K562 (cell line): ENCODE data around the gene NNAT. TPM values are rescaled to one million over a fixed set of nuclear protein-coding genes. Genes with fewer than 3 reads are reported as not detected.
A peak's percentile ranks its signal among the peaks of the same experiment; 100 is the strongest.

ENCODE experiments used
- ATAC-seq: fragments of 200-7000 bp; cut with Tn5 transposase; 3 replicates; pipeline ENCODE4 v1.9.1; 2020; ENCODE audit warnings: moderate library complexity
- BruUV-seq: library from RNA; stranded (reverse); fragments of 400-500 nt; replicated peaks from 2 replicates; lab custom pipeline; 2021; lab: Mats Ljungman, UMichigan
- CTCF ChIA-PET: fragments of 300-600 bp; formaldehyde crosslinking; extraction: SDS; loops from one replicate; lab custom pipeline; 2021; ENCODE audit warnings: low intra/inter-chr PET ratio; lab: Yijun Ruan, JAX
- POLR2A ChIA-PET: fragments of 300-600, 350-650 bp; sonication (Branson Sonifier 250); formaldehyde crosslinking; extraction: SDS; loops from one replicate; lab custom pipeline; 2021; ENCODE audit warnings: antibody characterized with exemption, inconsistent platforms; lab: Yijun Ruan, JAX
- DNase-seq, 4 experiments: peaks; one replicate each; pipeline versions ENCODE4 v3.0.0 to v3.0.0-alpha.2; 2011 to 2018; ENCODE audit warnings: low spot score in 3 of 4, mixed read lengths in 3 of 4; ENCODE audit errors: extremely low read depth in 1 of 4
- FAIRE-seq: peaks from 2 replicates; lab custom pipeline; 2011; peaks lifted over from hg19 to GRCh38; lab: Jason Lieb, UNC
- H2AFZ ChIP-seq: 2 replicates; pipeline ENCODE4 v1.6.0; 2011; ENCODE audit warnings: low read depth, low read length, control low read depth, inconsistent platforms
- H3K27ac ChIP-seq: fragments of 200-600 bp; 3 replicates; pipeline ENCODE4 v1.8.0; 2011; ENCODE audit warnings: low read depth, mild to moderate bottlenecking, control low read depth, inconsistent platforms, low read length, moderate library complexity, mixed read lengths; ENCODE audit errors: extremely low read depth
- H3K27me3 ChIP-seq, 2 experiments: fragments of 300-600 bp in 1 of 2; 2 replicates in 1 of 2; 3 replicates in 1 of 2; pipeline versions ENCODE4 v1.6.0 to v1.8.0; 2011; ENCODE audit warnings: inconsistent platforms in 2 of 2, low read length in 2 of 2, mild to moderate bottlenecking in 1 of 2, mixed read lengths in 1 of 2, moderate library complexity in 1 of 2; ENCODE audit not compliant: control insufficient read depth in 2 of 2, insufficient read depth in 2 of 2
- H3K36me3 ChIP-seq: fragments of 300-600 bp; 3 replicates; pipeline ENCODE4 v1.8.0; 2011; ENCODE audit warnings: mild to moderate bottlenecking, low read length, inconsistent platforms; ENCODE audit not compliant: control insufficient read depth, insufficient read depth
- H3K4me1 ChIP-seq, 2 experiments: fragments of 200-600 bp in 1 of 2; replicated peaks in 1 of 2; 2 replicates in 1 of 2; 3 replicates in 1 of 2; pipeline versions ENCODE4 v1.5.1 to v1.8.0; 2011; ENCODE audit warnings: inconsistent platforms in 2 of 2, low read length in 2 of 2, mild to moderate bottlenecking in 1 of 2, mixed read lengths in 1 of 2, moderate library complexity in 1 of 2; ENCODE audit not compliant: control insufficient read depth in 2 of 2, insufficient read depth in 2 of 2
- H3K4me2 ChIP-seq: 2 replicates; pipeline ENCODE4 v1.6.1; 2011; ENCODE audit warnings: low read length, control low read depth, inconsistent platforms, mixed read lengths; ENCODE audit not compliant: insufficient read depth
- H3K4me3 ChIP-seq: fragments of 200-600 bp; sonication (generic), shearing (Covaris generic); 2 replicates; pipeline ENCODE4 v1.5.1; 2016; ENCODE audit warnings: control low read depth, inconsistent platforms
- H3K79me2 ChIP-seq: fragments of 200-600 bp; 3 replicates; pipeline ENCODE4 v1.8.0; 2011; ENCODE audit warnings: low read length, inconsistent platforms; ENCODE audit not compliant: control insufficient read depth, insufficient read depth
- H3K9ac ChIP-seq, 2 experiments: 2 replicates each; pipeline versions ENCODE4 v1.6.0 to v1.6.1; 2011; ENCODE audit warnings: low read depth in 2 of 2, low read length in 2 of 2, control low read depth in 1 of 2, inconsistent platforms in 1 of 2, mild to moderate bottlenecking in 1 of 2, mixed read lengths in 1 of 2; ENCODE audit not compliant: insufficient read depth in 1 of 2
- H3K9me1 ChIP-seq: one replicate; pipeline ENCODE4 v1.6.0; 2011; ENCODE audit warnings: inconsistent platforms, mild to moderate bottlenecking, low read length, moderate library complexity; ENCODE audit not compliant: control insufficient read depth, insufficient read depth
- H3K9me3 ChIP-seq: replicated peaks from 2 replicates; pipeline ENCODE4 v1.5.1; 2011; ENCODE audit warnings: low read depth, low read length, inconsistent platforms; ENCODE audit not compliant: control insufficient read depth, insufficient read depth
- H4K20me1 ChIP-seq: replicated peaks from 2 replicates; pipeline ENCODE4 v1.6.1; 2011; ENCODE audit warnings: low read length, inconsistent platforms, mixed read lengths; ENCODE audit not compliant: control insufficient read depth, insufficient read depth
- CTCF ChIP-seq, 3 experiments: IDR thresholded peaks in 2 of 3; conservative IDR thresholded peaks in 1 of 3; 2 replicates each; pipeline ENCODE4 v1.5.1; 2011 to 2012; ENCODE audit warnings: low read length in 3 of 3, mild to moderate bottlenecking in 3 of 3, control low read depth in 2 of 3, improper control_type of control experiment in 1 of 3, inconsistent platforms in 1 of 3, low read depth in 1 of 3, mixed read lengths in 1 of 3, moderate library complexity in 1 of 3; ENCODE audit not compliant: insufficient read depth in 2 of 3
- DEAF1 ChIP-seq: fragments of 450-650 bp; formaldehyde crosslinking; IDR thresholded peaks from 2 replicates; pipeline ENCODE4 v1.4.0; 2020; ENCODE audit warnings: mild to moderate bottlenecking, moderate library complexity
- GABPB1 ChIP-seq: sonication (generic); formaldehyde crosslinking; IDR thresholded peaks from 2 replicates; pipeline ENCODE4 v1.8.0; 2022; ENCODE audit warnings: mild to moderate bottlenecking, missing genetic modification reagents
- PREB ChIP-seq: sonication (generic); formaldehyde crosslinking; IDR thresholded peaks from 2 replicates; pipeline ENCODE4 v1.8.1; 2023; ENCODE audit warnings: mild to moderate bottlenecking, missing genetic modification reagents
- RAD21 ChIP-seq, 2 experiments: fragments of 250-450 bp in 1 of 2; fragments of 450-650 bp in 1 of 2; sonication (Bioruptor Pico) in 1 of 2; formaldehyde crosslinking in 1 of 2; IDR thresholded peaks in 1 of 2; conservative IDR thresholded peaks in 1 of 2; 2 replicates each; pipeline versions ENCODE4 v1.4.0 to v1.8.0; 2020 to 2022; ENCODE audit warnings: mild to moderate bottlenecking in 2 of 2, moderate library complexity in 1 of 2
- RNF2 ChIP-seq: sonication (generic); IDR thresholded peaks from 2 replicates; pipeline ENCODE4 v1.6.1; 2016
- TEAD1 ChIP-seq, 2 experiments: fragments of 450-650 bp in 1 of 2; sonication (generic) in 1 of 2; formaldehyde crosslinking; IDR thresholded peaks; 2 replicates each; pipeline versions ENCODE4 v1.4.0 to v1.8.0; 2020 to 2022; ENCODE audit warnings: mild to moderate bottlenecking in 2 of 2, missing genetic modification reagents in 1 of 2
- TOE1 ChIP-seq, 2 experiments: fragments of 450-650 bp in 1 of 2; sonication (generic) in 1 of 2; formaldehyde crosslinking in 1 of 2; IDR thresholded peaks; 2 replicates each; pipeline versions ENCODE4 v1.7.1 to v1.8.0; 2016 to 2022; ENCODE audit warnings: borderline replicate concordance in 2 of 2, mild to moderate bottlenecking in 2 of 2, antibody characterized with exemption in 1 of 2, inconsistent platforms in 1 of 2, low read depth in 1 of 2, missing genetic modification reagents in 1 of 2, moderate library complexity in 1 of 2
- ZNF431 ChIP-seq: sonication (generic); formaldehyde crosslinking; IDR thresholded peaks from 2 replicates; pipeline ENCODE4 v1.8.0; 2022; ENCODE audit warnings: mild to moderate bottlenecking, missing genetic modification reagents
- ZNF639 ChIP-seq, 2 experiments: fragments of 200-800 bp in 1 of 2; sonication (Bioruptor generic) in 1 of 2; sonication (generic) in 1 of 2; formaldehyde crosslinking in 1 of 2; IDR thresholded peaks in 1 of 2; conservative IDR thresholded peaks in 1 of 2; 2 replicates each; pipeline versions ENCODE4 v1.5.0 to v1.6.1; 2016 to 2020; ENCODE audit warnings: missing compliant biosample characterization in 1 of 2, missing genetic modification characterization in 1 of 2, missing genetic modification reagents in 1 of 2
- ZNF785 ChIP-seq: fragments of 250-450 bp; sonication (Bioruptor Pico); IDR thresholded peaks from 2 replicates; pipeline ENCODE4 v1.4.0; 2020; ENCODE audit warnings: mild to moderate bottlenecking
- WGBS: fragments of 100-300 bp; shearing (Covaris generic); methylation state at CpG from one replicate; pipeline ENCODE4 v1.1.6; 2016; ENCODE audit warnings: low coverage, mixed read lengths; ENCODE audit not compliant: insufficient coverage; ENCODE audit errors: missing lambda C conversion rate; 5-methylcytosine and 5-hydroxymethylcytosine counted together
- in situ Hi-C: fragments of 300-500 bp; cut with MboI; formaldehyde crosslinking; loops from 4 replicates; pipeline ENCODE4 v1.15.0; 2018; ENCODE audit warnings: inconsistent platforms, mixed read lengths
- intact Hi-C: fragments of 100-400 bp; cut with micrococcal nuclease; formaldehyde crosslinking; loops from 2 replicates; pipeline ENCODE4 v1.14.2; 2022
- polyA plus RNA-seq, 8 experiments: library from polyadenylated mRNA; depleted of rRNA in 4 of 8; stranded (reverse) in 5 of 8; unstranded in 3 of 8; fragments of >200 nt; fragmentation: Nextera tagmentation in 2 of 8; fragmentation: Illumina TruSeq in 1 of 8; extraction: Ambion mirVana in 2 of 8; extraction: Trizol in 1 of 8; gene quantifications; 2 replicates each; pipeline versions ENCODE4 v1.2.1 to v1.2.3, GENCODE V29; 2011 to 2014; ENCODE audit warnings: inconsistent platforms in 1 of 8, missing spikeins in 1 of 8
- total RNA-seq, 7 experiments: library from RNA; depleted of rRNA in 6 of 7; stranded (reverse); fragments of >200 nt in 6 of 7; fragmentation: Illumina TruSeq in 2 of 7; extraction: Trizol in 2 of 7; gene quantifications; 2 replicates each; pipeline versions ENCODE4 v1.2.1 to v1.2.3, GENCODE V29; 2011 to 2021; ENCODE audit warnings: low replicate concordance in 1 of 7

The NNAT gene
- total and polyA plus RNA-seq, 9 of the 15 experiments (the other 6 are each of a cell fraction or from before 2014, with no cell fraction given), result 0.13 TPM; not detected in 8

- H3K4me1 ChIP-seq, result peaks cover 0 to 2% of the 10 kb centered on the region in 2 experiments; a peak in 1 of 5 replicates
- FAIRE-seq (peak; percentile 83), ATAC-seq (peak; percentile 89), DNase-seq (peak; percentile 47 to 79 (median 50))
- intact Hi-C loops (loop anchor here (1.0 to 5.0 kb wide), 3 partner anchors 267 to 339 kb away; no protein-coding TSS in a partner anchor), in situ Hi-C loops (loop anchor here (5.0 to 10.0 kb wide), 2 partner anchors 280 to 337 kb away; no protein-coding TSS in a partner anchor)
- no TSS peak for BruUV-seq
- H3K9me3 ChIP-seq, result no peaks in the 10 kb centered on the region
- no peaks in the 10 kb centered on the region for H3K9me1 ChIP-seq
- H3K27ac ChIP-seq, result no peak overlapping the region
- no peaks in the 10 kb centered on the region for H3K79me2 ChIP-seq
- ChIA-PET POLR2A (interaction anchor here (0.6 to 1.0 kb wide), 4 partner anchors 34 to 264 kb away, joined by 3 to 4 read pairs (median 3); no protein-coding TSS in a partner anchor), CTCF (interaction anchor here (0.6 to 2.7 kb wide), 6 partner anchors 252 to 342 kb away, joined by 4 to 19 read pairs (median 12); no protein-coding TSS in a partner anchor)
- peak overlapping the region; percentile 27; the same call in 1 of the 2 replicates for H2AFZ ChIP-seq
- no peaks in the 10 kb centered on the region; a peak in 1 of 5 replicates for H3K27me3 ChIP-seq
- no peak overlapping the region for H3K4me3 ChIP-seq
- 22% methylated on average over 6 of the region's 6 CpGs for WGBS
- H3K36me3 ChIP-seq, result no peaks in the 10 kb centered on the region
- H4K20me1 ChIP-seq, result no peaks in the 10 kb centered on the region
- H3K9ac ChIP-seq, result no peak overlapping the region
- no peak overlapping the region for H3K4me2 ChIP-seq
- TF ChIP-seq ZNF785 (CRISPR knock-in tag), result no peak
- TF ChIP-seq GABPB1 (CRISPR knock-in tag), result 0 out of 2 replicates have a peak, but pooled peaks have one; percentile 37
- TF ChIP-seq ZNF431 (CRISPR knock-in tag), result no peak
- peak; percentile 66 for TF ChIP-seq DEAF1 (CRISPR knock-in tag)
- peak; percentile 84 to 89 for TF ChIP-seq RAD21 (CRISPR knock-in tag; conservative IDR thresholded peaks at IDR 0.05 in 1 of 2, IDR thresholded peaks at IDR 0.05 in 1 of 2)
- no peak for TF ChIP-seq RNF2
- no peak for TF ChIP-seq TOE1 (IDR thresholded peaks at IDR 0.05; ENCODE audit: borderline replicate concordance)
- TF ChIP-seq TOE1 (CRISPR knock-in tag; IDR thresholded peaks at IDR 0.05; ENCODE audit: borderline replicate concordance, low read depth), result no peak
- TF ChIP-seq PREB (CRISPR knock-in tag), result no peak
- TF ChIP-seq ZNF639 (CRISPR knock-in tag; conservative IDR thresholded peaks at IDR 0.05 in 1 of 2, IDR thresholded peaks at IDR 0.05 in 1 of 2), result no peak
- TF ChIP-seq CTCF (IDR thresholded peaks at IDR 0.05 in 2 of 3, conservative IDR thresholded peaks at IDR 0.05 in 1 of 3; ENCODE audit: insufficient read depth in 2 of 3, low read depth in 1 of 3, low read length in 3 of 3), result peak; percentile 66 to 95 (median 88)
- no peak for TF ChIP-seq TEAD1 (CRISPR knock-in tag; IDR thresholded peaks at IDR 0.05)
These were observed 13.5 kb downstream of the NNAT start for GRCh38 chr20:37534401-37535157.
